SU-DHL-6 (cell line): ENCODE data around the gene AGPAT4.

Source experiments
- H2AFZ ChIP-seq: fragments of 200-600 bp; sonication (generic); 2 replicates; pipeline ENCODE4 v1.6.1; 2014; ENCODE audit warnings: low read depth, mild to moderate bottlenecking, moderate library complexity, mixed read lengths, antibody characterized with exemption, low read length; ENCODE audit not compliant: severe bottlenecking
- H3F3A ChIP-seq: fragments of 200-600 bp; shearing (Covaris generic); 2 replicates; pipeline ENCODE4 v1.6.0; 2016; ENCODE audit warnings: antibody characterized with exemption, mild to moderate bottlenecking; ENCODE audit not compliant: insufficient read depth
- H3K27ac ChIP-seq: fragments of 200-600 bp; sonication (generic); 2 replicates; pipeline ENCODE4 v1.5.1; 2016; ENCODE audit warnings: low read depth, mild to moderate bottlenecking, low read length, moderate library complexity, mixed read lengths
- H3K27me3 ChIP-seq: fragments of 200-600 bp; sonication (generic), shearing (Covaris generic); 2 replicates; pipeline ENCODE4 v1.6.0; 2014; ENCODE audit warnings: mild to moderate bottlenecking, low read length
- H3K36me3 ChIP-seq: fragments of 200-600 bp; sonication (generic); 2 replicates; pipeline ENCODE4 v1.6.1; 2014; ENCODE audit warnings: mild to moderate bottlenecking, low read length, mixed read lengths
- H3K4me2 ChIP-seq: fragments of 300-600, 200-600 bp; shearing (Covaris generic), sonication (generic); 2 replicates; pipeline ENCODE4 v1.6.0; 2014; ENCODE audit warnings: low read length, low read depth, mild to moderate bottlenecking; ENCODE audit not compliant: poor library complexity, severe bottlenecking
- H3K4me3 ChIP-seq: fragments of 200-600 bp; sonication (generic); 2 replicates; pipeline ENCODE4 v1.5.1; 2014; ENCODE audit warnings: antibody characterized with exemption, low read length, mild to moderate bottlenecking, mixed read lengths; ENCODE audit not compliant: insufficient read depth, poor library complexity, severe bottlenecking
- H3K79me2 ChIP-seq: fragments of 200-600 bp; sonication (generic); 2 replicates; pipeline ENCODE4 v1.6.1; 2014; ENCODE audit warnings: mild to moderate bottlenecking, low read length, moderate library complexity; ENCODE audit not compliant: insufficient read depth
- H3K9ac ChIP-seq: fragments of 200-600 bp; sonication (generic); 2 replicates; pipeline ENCODE4 v1.7.0; 2014; ENCODE audit warnings: mild to moderate bottlenecking, low read length
- H3K9me2 ChIP-seq: fragments of 200-600 bp; sonication (generic); replicated peaks from 2 replicates; pipeline ENCODE4 v1.6.1; 2014; ENCODE audit warnings: low read length; ENCODE audit not compliant: insufficient read depth
- H3K9me3 ChIP-seq: fragments of 200-600 bp; sonication (generic); 2 replicates; pipeline ENCODE4 v1.6.1; 2014; ENCODE audit warnings: low read length, mixed read lengths; ENCODE audit not compliant: insufficient read depth
- H4K20me1 ChIP-seq: fragments of 200-600 bp; sonication (generic); 2 replicates; pipeline ENCODE4 v1.6.1; 2014; ENCODE audit warnings: low read depth, mild to moderate bottlenecking, antibody characterized with exemption, low read length, moderate library complexity, mixed read lengths
- EZH2phosphoT487 ChIP-seq: fragments of 200-600 bp; sonication (generic), shearing (Covaris generic); conservative IDR thresholded peaks from 2 replicates; pipeline ENCODE4 v1.6.1; 2018; ENCODE audit warnings: mild to moderate bottlenecking, antibody characterized with exemption, low read length, moderate library complexity, mixed read lengths
- TF ChIP-seq, protein P1 (sequence below): fragments of 200-600 bp; sonication (generic); IDR thresholded peaks from one replicate; pipeline ENCODE4 v1.5.1; 2017; ENCODE audit warnings: antibody characterized with exemption, mild to moderate bottlenecking, low read length, moderate library complexity; ENCODE audit not compliant: insufficient read depth, poor library complexity, severe bottlenecking

The AGPAT4 gene

DNA sequence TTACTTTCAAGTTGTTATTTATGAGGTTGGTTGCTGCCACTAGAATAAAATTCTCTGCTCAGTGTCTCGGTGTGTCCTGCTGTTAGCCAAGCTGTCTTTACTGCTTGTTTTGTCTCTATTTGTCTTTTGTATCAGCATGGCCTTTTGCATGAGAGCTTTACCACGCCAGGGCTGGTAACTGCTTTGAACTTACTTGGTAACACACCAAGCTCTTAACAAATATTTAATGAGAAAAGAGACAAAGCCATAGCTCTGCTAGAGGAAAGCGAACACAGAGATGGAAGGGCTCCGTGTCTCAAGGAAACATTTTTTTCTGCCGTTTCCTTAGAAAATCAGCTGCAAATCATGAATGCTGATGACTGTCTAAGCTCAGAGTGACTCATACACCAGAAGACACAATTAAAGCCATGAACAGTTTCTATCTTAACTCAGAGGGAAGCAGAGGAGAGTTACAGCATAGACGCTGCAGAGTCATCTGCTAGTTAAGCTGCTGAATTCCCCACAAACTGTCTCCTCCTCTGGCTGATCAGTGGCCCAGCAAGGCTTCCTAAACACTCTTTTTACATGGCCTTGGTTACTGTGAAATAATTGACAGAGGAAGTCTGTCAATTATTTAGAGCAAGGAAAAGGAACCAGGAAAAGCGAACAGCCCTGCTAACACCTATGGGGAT lies 44.8 kb downstream of the AGPAT4 start:
- Histone ChIP-seq H3K27ac (no peak overlapping the region), H3K4me3 (no peak overlapping the region), H2AFZ (no peak overlapping the region), H3K4me2 (no peak overlapping the region), H3K36me3 (no peaks in the 10 kb centered on the region), H3F3A (no peaks in the 10 kb centered on the region), H3K9ac (no peak overlapping the region), H4K20me1 (no peaks in the 10 kb centered on the region), H3K27me3 (no peaks in the 10 kb centered on the region), H3K9me3 (no peaks in the 10 kb centered on the region), H3K9me2 (no peaks in the 10 kb centered on the region), H3K79me2 (no peaks in the 10 kb centered on the region)
- no peak for TF ChIP-seq EZH2phosphoT487
- TF ChIP-seq, protein P1, sequence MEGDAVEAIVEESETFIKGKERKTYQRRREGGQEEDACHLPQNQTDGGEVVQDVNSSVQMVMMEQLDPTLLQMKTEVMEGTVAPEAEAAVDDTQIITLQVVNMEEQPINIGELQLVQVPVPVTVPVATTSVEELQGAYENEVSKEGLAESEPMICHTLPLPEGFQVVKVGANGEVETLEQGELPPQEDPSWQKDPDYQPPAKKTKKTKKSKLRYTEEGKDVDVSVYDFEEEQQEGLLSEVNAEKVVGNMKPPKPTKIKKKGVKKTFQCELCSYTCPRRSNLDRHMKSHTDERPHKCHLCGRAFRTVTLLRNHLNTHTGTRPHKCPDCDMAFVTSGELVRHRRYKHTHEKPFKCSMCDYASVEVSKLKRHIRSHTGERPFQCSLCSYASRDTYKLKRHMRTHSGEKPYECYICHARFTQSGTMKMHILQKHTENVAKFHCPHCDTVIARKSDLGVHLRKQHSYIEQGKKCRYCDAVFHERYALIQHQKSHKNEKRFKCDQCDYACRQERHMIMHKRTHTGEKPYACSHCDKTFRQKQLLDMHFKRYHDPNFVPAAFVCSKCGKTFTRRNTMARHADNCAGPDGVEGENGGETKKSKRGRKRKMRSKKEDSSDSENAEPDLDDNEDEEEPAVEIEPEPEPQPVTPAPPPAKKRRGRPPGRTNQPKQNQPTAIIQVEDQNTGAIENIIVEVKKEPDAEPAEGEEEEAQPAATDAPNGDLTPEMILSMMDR = no peak

DNA sequence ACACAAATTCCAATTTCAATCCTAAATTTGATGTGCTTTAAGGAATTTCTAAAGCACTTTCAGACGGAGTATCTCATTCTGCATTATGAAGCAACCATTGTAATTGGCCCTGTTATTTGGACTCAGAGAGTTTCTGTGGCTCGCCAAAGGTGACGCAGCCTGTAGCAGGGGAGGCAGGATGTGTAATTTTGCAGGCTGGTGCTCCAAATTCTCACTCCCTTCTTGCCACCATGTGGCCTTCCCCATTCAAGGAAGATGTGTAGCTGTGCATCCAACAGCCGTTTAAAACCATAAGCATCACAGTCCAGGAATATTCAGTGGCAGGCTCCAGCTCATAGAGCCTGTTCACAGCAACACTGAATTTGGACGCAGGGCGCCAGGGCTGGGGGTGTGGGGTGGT lies 45.8 kb downstream of the AGPAT4 start:
- TF ChIP-seq, protein P1 = no peak
- Histone ChIP-seq H4K20me1 (no peaks in the 10 kb centered on the region), H3F3A (no peaks in the 10 kb centered on the region), H2AFZ (no peak overlapping the region), H3K36me3 (no peaks in the 10 kb centered on the region), H3K27me3 (no peaks in the 10 kb centered on the region), H3K9me2 (no peaks in the 10 kb centered on the region), H3K9ac (no peak overlapping the region), H3K4me2 (no peak overlapping the region), H3K27ac (no peak overlapping the region), H3K9me3 (no peaks in the 10 kb centered on the region), H3K4me3 (no peak overlapping the region), H3K79me2 (no peaks in the 10 kb centered on the region)

DNA sequence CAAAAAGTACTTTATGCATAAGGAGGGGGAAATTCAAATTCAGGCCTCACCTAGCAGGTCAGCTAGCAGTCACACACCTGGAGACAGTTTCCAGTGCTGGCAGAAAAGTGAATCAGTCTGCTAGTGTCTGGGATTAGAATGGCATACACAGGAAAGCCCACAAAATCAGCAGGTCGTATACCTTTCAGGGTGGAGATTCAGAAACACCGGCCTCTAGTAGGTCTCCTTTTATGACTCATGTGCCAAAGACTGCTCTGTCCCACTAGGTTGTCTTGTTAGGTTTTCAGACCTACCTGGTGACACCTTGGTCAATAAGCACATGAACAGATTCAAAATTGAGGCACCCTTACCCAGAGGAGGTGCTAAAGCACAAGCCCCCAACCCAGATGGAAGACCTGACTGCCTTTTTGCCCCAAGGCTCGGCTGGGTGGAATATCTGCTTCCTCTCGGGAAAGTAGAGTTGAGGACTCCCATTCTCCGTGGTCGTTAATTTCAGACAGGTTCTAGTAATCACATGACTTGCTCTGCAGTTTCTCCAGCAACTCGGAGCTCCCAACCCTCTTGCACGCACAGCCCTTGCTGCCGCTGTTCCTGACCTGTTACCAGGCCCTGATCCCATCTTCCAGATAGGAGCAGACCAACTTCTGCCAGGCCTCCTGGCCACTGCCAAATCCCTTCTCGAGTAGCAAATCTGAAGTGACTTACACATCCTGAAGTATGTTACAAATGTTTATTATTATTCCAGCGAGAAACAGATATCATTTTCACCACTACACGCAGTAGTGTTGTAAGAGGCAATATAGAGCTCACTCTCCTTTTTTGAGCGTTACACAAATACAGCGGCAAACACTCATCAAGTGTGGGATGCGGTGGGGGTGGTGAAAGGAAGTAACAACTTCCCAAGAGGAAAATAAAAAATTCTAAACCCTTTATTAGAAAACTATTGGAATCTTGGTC lies 46.6 kb downstream of the AGPAT4 start:
- no peaks in the 10 kb centered on the region for H3K27me3 ChIP-seq
- H2AFZ ChIP-seq = no peak overlapping the region

More for the DNA sequence above, 46.6 kb downstream of the AGPAT4 start:
- Histone ChIP-seq H3K79me2 (no peaks in the 10 kb centered on the region), H3K4me2 (no peak overlapping the region), H3F3A (no peaks in the 10 kb centered on the region), H3K36me3 (no peaks in the 10 kb centered on the region), H3K9me2 (no peaks in the 10 kb centered on the region), H4K20me1 (no peaks in the 10 kb centered on the region), H3K27ac (no peak overlapping the region), H3K9me3 (no peaks in the 10 kb centered on the region), H3K9ac (no peak overlapping the region), H3K4me3 (no peak overlapping the region)
- TF ChIP-seq EZH2phosphoT487 = no peak
- TF ChIP-seq, protein P1 = no peak
